ENCODE results near the gene LMOD3.

DNA sequence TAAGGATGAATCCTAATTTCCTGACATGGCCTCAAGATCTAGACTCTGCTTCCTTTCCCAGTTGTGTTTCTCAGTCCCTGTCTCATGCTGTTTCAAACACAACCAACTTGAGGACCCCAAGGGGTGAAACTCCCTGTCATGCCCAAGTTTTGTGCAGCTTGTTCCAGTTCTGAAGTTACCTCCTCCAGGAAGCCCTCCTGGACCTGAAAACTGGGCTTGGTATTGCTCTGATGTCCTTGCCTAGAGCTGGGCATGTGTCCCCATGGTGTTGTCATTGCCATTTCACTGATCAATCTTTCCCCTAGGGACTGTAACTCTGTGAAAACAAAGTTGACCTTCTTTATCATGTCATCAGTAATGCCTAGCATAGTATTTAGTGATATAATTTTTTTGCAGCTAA, 6.1 kb upstream of the LMOD3 start:
- no peak for TF ChIP-seq CTCF (IDR thresholded peaks at IDR 0.05)
- TF ChIP-seq POLR2A (IDR thresholded peaks at IDR 0.05): no peak
